GM06990 (cell line): ENCODE measurements around the gene NUP98.
A peak's percentile ranks its signal among the peaks of the same experiment; 100 is the strongest.

Source experiments
- DNase-seq: peaks from one replicate; pipeline ENCODE4 v3.0.0-alpha.2; 2011; ENCODE audit not compliant: insufficient read length; ENCODE audit errors: extremely low read depth
- H3K27me3 ChIP-seq: replicated peaks from 2 replicates; pipeline ENCODE4 v1.6.0; 2011; ENCODE audit warnings: low read length; ENCODE audit not compliant: control insufficient read depth, insufficient read depth
- H3K36me3 ChIP-seq: 2 replicates; pipeline ENCODE4 v1.5.1; 2011; ENCODE audit warnings: low read length; ENCODE audit not compliant: control insufficient read depth, insufficient read depth
- H3K4me3 ChIP-seq: replicated peaks from 2 replicates; pipeline ENCODE4 v1.5.1; 2011; ENCODE audit warnings: low read depth, mild to moderate bottlenecking, control low read depth, low read length
- TF ChIP-seq, protein P1 (sequence below): IDR thresholded peaks from 2 replicates; pipeline ENCODE4 v1.5.1; 2011; ENCODE audit warnings: low read length, control low read depth, mild to moderate bottlenecking, inconsistent platforms; ENCODE audit not compliant: insufficient read depth, poor library complexity, severe bottlenecking

Gene NUP98

DNA sequence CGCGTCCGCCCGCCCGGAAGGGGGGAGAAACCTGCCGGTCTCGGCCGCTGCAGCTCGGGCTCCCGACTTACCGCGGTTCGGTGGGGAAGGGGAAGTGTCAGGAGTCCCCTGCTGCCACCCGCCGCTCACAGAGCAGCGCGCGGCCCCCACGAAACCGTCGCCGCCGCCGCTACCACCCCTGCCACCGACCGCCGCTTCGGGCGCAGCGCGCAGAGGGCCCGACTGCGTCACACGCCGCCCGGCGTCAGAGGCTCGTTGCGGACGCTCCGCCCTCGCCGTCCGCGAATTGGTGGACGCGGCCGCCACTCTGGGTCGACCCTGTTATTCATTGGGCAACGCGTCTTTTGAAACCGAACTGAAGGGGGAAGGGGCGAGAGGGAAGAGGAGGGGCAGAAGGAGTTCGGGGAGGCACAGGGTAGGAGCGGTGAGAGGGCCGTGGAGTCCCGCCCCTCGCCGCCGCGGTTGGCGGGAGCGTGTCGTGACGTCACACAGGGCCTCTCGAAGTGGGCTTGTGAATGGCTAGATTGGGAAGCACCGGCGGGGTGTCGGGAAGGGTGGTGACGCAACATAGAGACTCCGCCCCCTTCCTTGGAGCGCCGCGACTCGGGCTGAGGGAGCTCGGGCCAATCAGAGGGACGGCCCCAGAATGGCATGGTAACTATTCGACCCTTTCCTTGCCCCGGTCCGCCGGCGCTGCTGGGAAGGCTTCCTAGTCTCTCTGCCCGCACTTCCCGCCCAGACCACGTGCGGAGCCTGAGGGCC lies at the start of gene NUP98:
Gene NUP98 (minus strand): TSS at position 226 of the 762 bp plus-strand sequence. CDS start 15,437 bp downstream, outside the sequence.
- Histone ChIP-seq H3K4me3 (peak within 1 kb of the TSS; percentile 83), H3K36me3 (no peaks in the 10 kb centered on the region), H3K27me3 (no peaks in the 10 kb centered on the region)
- TF ChIP-seq, protein P1, sequence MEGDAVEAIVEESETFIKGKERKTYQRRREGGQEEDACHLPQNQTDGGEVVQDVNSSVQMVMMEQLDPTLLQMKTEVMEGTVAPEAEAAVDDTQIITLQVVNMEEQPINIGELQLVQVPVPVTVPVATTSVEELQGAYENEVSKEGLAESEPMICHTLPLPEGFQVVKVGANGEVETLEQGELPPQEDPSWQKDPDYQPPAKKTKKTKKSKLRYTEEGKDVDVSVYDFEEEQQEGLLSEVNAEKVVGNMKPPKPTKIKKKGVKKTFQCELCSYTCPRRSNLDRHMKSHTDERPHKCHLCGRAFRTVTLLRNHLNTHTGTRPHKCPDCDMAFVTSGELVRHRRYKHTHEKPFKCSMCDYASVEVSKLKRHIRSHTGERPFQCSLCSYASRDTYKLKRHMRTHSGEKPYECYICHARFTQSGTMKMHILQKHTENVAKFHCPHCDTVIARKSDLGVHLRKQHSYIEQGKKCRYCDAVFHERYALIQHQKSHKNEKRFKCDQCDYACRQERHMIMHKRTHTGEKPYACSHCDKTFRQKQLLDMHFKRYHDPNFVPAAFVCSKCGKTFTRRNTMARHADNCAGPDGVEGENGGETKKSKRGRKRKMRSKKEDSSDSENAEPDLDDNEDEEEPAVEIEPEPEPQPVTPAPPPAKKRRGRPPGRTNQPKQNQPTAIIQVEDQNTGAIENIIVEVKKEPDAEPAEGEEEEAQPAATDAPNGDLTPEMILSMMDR, result no peak
- DNase-seq, result peak; percentile 100

GRCh38 chr11:3845670-3846069 lies 48.3 kb upstream of the NUP98 start:
- no peaks in the 10 kb centered on the region for H3K27me3 ChIP-seq
- TF ChIP-seq, protein P1, result no peak
- H3K36me3 ChIP-seq, result no peaks in the 10 kb centered on the region
- DNase-seq, result no peak
- H3K4me3 ChIP-seq, result no peak overlapping the region

DNA sequence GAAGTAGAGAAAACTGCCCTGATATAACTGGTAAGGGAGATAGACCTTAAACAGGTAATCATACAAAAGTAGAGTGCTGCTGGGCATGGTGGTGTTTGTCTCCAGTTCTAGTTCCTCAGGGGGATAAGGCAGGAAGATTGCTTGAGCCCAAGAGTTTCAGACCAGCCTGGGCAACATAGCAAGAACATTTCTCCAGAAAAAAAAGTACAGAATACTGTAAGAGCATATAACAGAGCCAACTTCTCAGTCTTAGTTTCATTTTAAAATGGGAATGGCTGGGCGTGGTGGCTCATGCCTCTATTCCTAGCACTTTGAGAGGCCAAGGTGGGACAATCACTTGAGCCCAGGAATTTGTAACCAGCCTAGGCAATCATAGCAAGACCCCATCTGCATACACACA lies 47.9 kb upstream of the NUP98 start:
- DNase-seq, result no peak
- Histone ChIP-seq H3K4me3 (no peak overlapping the region), H3K36me3 (no peaks in the 10 kb centered on the region), H3K27me3 (no peaks in the 10 kb centered on the region)
- TF ChIP-seq, protein P1, result no peak

DNA sequence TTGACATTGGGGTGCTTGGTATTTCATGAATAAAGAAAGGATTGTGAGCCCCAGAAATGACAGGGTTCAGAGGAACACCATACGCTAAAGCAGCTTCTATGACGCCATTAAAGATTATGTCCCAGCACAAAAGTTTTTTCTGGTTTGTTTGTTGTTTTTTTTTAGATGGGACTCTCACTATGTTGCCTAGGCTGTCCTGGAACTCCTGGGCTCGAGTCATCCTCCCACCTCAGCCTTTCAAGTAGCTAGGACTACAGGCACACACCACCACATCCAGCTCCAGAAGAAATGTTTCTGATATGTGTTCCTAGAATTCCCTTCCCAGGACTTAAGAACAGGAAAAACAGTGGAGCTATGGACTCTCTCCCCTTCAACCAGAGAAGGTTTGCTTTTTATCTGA lies 46.0 kb upstream of the NUP98 start:
- no peak overlapping the region for H3K4me3 ChIP-seq
- DNase-seq, result no peak
- no peaks in the 10 kb centered on the region for H3K36me3 ChIP-seq
- no peaks in the 10 kb centered on the region for H3K27me3 ChIP-seq
- TF ChIP-seq, protein P1, result no peak

- H3K27me3 ChIP-seq, result no peaks in the 10 kb centered on the region
- H3K4me3 ChIP-seq, result peak overlapping the region; percentile 91
- no peaks in the 10 kb centered on the region for H3K36me3 ChIP-seq
- TF ChIP-seq, protein P1, result peak; percentile 95
- DNase-seq, result peak; percentile 93
Observed at GRCh38 chr11:3841426-3842350, 44.3 kb upstream of the NUP98 start.
